ENCODE results near the gene N4BP2L2. TPM values are rescaled to one million over a fixed set of nuclear protein-coding genes. Genes with fewer than 3 reads are reported as not detected.

The N4BP2L2 gene
- total and polyA plus RNA-seq, 2 experiments from 2014 or later = 63.1 to 160 TPM

GRCh38 chr13:32511482-32511881 lies 27.1 kb downstream of the N4BP2L2 start (continued):
- TF ChIP-seq ZNF462 (CRISPR knock-in tag; IDR thresholded peaks at IDR 0.05) = no peak
- no peak for TF ChIP-seq ZNF114 (CRISPR knock-in tag; IDR thresholded peaks at IDR 0.05)
- TF ChIP-seq EZH2 (IDR thresholded peaks at IDR 0.05; ENCODE audit: low read depth, unreplicated experiment) = no peak
- no peak for TF ChIP-seq ETS1 (IDR thresholded peaks at IDR 0.05)
- TF ChIP-seq POLR2AphosphoS5 (IDR thresholded peaks at IDR 0.05; ENCODE audit: low read depth) = no peak
- TF ChIP-seq CTCF (conservative IDR thresholded peaks at IDR 0.05; ENCODE audit: low read depth in 2 of 2) = no peak
- TF ChIP-seq ZNF331 (CRISPR knock-in tag; IDR thresholded peaks at IDR 0.05; ENCODE audit: low read depth) = no peak
- no peak for TF ChIP-seq CREB1 (CRISPR knock-in tag; IDR thresholded peaks at IDR 0.05; ENCODE audit: low read depth)
- TF ChIP-seq NANOG (IDR thresholded peaks at IDR 0.05; ENCODE audit: borderline replicate concordance) = no peak
- TF ChIP-seq STAT1 (IDR thresholded peaks at IDR 0.05; ENCODE audit: unreplicated experiment) = no peak

Measured in GM23338 (cell line).